SK-MEL-5 (cell line): Measurements from ENCODE around the gene MTMR3. TPM values are rescaled to one million over a fixed set of nuclear protein-coding genes. Genes with fewer than 3 reads are reported as not detected.
"Not testable (repeated sequence)": the region's sequence is repeated elsewhere in the genome, so short reads cannot be mapped to it uniquely, and the experiment has no call there.

Source experiments
- DNase-seq: peaks from one replicate; pipeline ENCODE4 v3.0.0-alpha.2; 2016; ENCODE audit warnings: low read depth, low spot score
- in situ Hi-C: cut with HindIII; loops from 2 replicates; pipeline ENCODE4 v1.10.0; 2016; ENCODE audit warnings: low sequenced_read_pairs, high pct_unique_total_duplicates, low pct_unique_long_range_greater_than_20kb
- total RNA-seq: library from RNA; depleted of rRNA; stranded (reverse); fragments of >200 nt; shearing (Covaris generic); gene quantifications from 2 replicates; pipeline ENCODE4 v1.2.3, GENCODE V29; 2014

Gene MTMR3
- total RNA-seq, 1 experiment from 2014 or later, result 15.7 TPM

- no peak for DNase-seq
- in situ Hi-C loops, result no loop called here
These were observed 61.4 kb downstream of the MTMR3 start for GRCh38 chr22:29944339-29944738.

GRCh38 chr22:29945435-29945834 lies 62.5 kb downstream of the MTMR3 start:
- in situ Hi-C loops, result no loop called here
- DNase-seq, result no peak

- in situ Hi-C loops, result no loop called here
- DNase-seq, result no peak
These were observed 63.2 kb downstream of the MTMR3 start for GRCh38 chr22:29946220-29946619.

GRCh38 chr22:29947410-29948384 lies 64.7 kb downstream of the MTMR3 start:
- in situ Hi-C loops, result no loop called here
- DNase-seq, result peak; percentile 42

GRCh38 chr22:29948385-29948769 lies 65.4 kb downstream of the MTMR3 start:
- DNase-seq, result no peak
- in situ Hi-C loops, result no loop called here

GRCh38 chr22:29949872-29950271 lies 66.9 kb downstream of the MTMR3 start:
- no peak for DNase-seq
- in situ Hi-C loops, result no loop called here

- in situ Hi-C loops, result no loop called here
These were observed 68.9 kb downstream of the MTMR3 start for GRCh38 chr22:29951791-29952413.

GRCh38 chr22:29954203-29954855 lies 71.4 kb downstream of the MTMR3 start:
- DNase-seq, result no peak
- in situ Hi-C loops, result no loop called here

More at GRCh38 chr22:29951791-29952413, 68.9 kb downstream of the MTMR3 start:
- no peak for DNase-seq

- no peak for DNase-seq
- in situ Hi-C loops, result no loop called here
These were observed 73.7 kb downstream of the MTMR3 start for GRCh38 chr22:29956680-29957079.

- DNase-seq, result no peak
- in situ Hi-C loops, result no loop called here
These were observed 75.2 kb downstream of the MTMR3 start for GRCh38 chr22:29958170-29958569.

GRCh38 chr22:29964776-29965175 lies 81.8 kb downstream of the MTMR3 start:
- in situ Hi-C loops, result no loop called here

GRCh38 chr22:29967461-29967860 lies 84.5 kb downstream of the MTMR3 start:
- DNase-seq, result no peak
- in situ Hi-C loops, result no loop called here

More at GRCh38 chr22:29964776-29965175, 81.8 kb downstream of the MTMR3 start:
- no peak for DNase-seq

- no peak for DNase-seq
- in situ Hi-C loops, result no loop called here
These were observed 88.6 kb downstream of the MTMR3 start for GRCh38 chr22:29971607-29972006.

- in situ Hi-C loops, result no loop called here
- DNase-seq, result no peak
These were observed 89.1 kb downstream of the MTMR3 start for GRCh38 chr22:29972121-29972520.

- no peak for DNase-seq
- in situ Hi-C loops, result no loop called here
These were observed 90.3 kb downstream of the MTMR3 start for GRCh38 chr22:29973269-29973668.

- DNase-seq, in situ Hi-C loops: not testable (repeated sequence)
These were observed 90.7 kb downstream of the MTMR3 start for GRCh38 chr22:29973680-29974079.

- in situ Hi-C loops, result no loop called here
- DNase-seq, result no peak
These were observed 92.5 kb downstream of the MTMR3 start for GRCh38 chr22:29975494-29975893.

GRCh38 chr22:29977107-29977506 lies 94.1 kb downstream of the MTMR3 start:
- in situ Hi-C loops, result no loop called here
- DNase-seq, result no peak
